ENCODE measurements around the gene PRR16. TPM values are rescaled to one million over a fixed set of nuclear protein-coding genes. Genes with fewer than 3 reads are reported as not detected.
"Not testable (repeated sequence)": the region's sequence is repeated elsewhere in the genome, so short reads cannot be mapped to it uniquely, and the experiment has no call there.

The PRR16 gene
- total and polyA plus RNA-seq, 2 experiments from 2014 or later = 32.5 to 68.8 TPM

DNA sequence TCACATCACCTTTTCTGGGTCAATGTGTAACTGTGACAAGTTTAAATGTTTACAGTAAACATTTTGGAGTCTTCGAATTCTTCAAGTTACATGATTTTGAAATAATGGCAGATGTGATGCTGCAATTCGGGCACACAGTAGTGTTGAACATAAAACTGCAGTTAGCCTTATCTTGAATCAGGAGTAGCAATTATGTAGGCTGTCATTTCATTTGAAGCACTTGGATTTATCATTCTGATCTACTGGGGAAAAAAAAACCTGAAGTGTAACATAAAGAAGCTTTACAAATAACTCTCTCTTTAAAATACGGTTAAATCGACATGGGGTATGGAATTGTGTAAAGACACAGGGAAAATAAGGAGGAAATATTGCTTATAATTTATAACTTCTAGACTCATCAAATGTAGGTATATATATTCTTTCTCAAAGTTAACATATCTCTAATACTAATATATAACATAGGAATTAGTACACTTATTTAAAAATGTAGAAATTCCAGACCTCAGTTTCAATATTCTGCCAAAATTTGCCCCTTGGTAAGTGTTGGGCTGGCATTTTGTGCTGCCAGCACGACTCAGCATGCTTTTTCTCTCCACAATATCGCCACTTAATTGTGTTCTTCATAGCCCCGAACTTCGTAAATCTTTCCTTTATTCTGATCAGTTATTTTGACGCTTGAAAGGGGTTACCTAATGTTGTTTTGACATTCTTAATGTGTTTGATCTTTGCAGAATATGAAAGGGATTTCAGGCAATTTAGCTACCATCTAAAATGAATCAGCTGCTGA lies 226.7 kb downstream of the PRR16 start:
- Histone ChIP-seq H2AFZ (no peak overlapping the region), H4K20me1 (ENCODE audit: insufficient read depth) (no peaks in the 10 kb centered on the region), H3K36me3 (ENCODE audit: low read depth) (no peaks in the 10 kb centered on the region), H3K27ac (no peak overlapping the region), H3K4me2 (ENCODE audit: unreplicated experiment) (no peak overlapping the region), H3K9ac (no peak overlapping the region), H3K4me1 (ENCODE audit: insufficient read depth) (no peaks in the 10 kb centered on the region), H3K4me3 (no peak overlapping the region), H3K27me3 (replicated peaks; ENCODE audit: insufficient read depth) (no peaks in the 10 kb centered on the region), H3F3A (ENCODE audit: insufficient read depth) (no peaks in the 10 kb centered on the region), H3K79me2 (ENCODE audit: insufficient read depth) (peaks cover 6% of the 10 kb centered on the region; the same call in 1 of the 2 replicates), H3K9me3 (ENCODE audit: low read depth) (no peaks in the 10 kb centered on the region), H3K9me2 (ENCODE audit: insufficient read depth) (no peaks in the 10 kb centered on the region)
- in situ Hi-C loops (cut with MboI) = no loop called here
- TF ChIP-seq EZH2phosphoT487 (IDR thresholded peaks at IDR 0.05; ENCODE audit: insufficient read depth, low read depth) (no peak), EZH2 (IDR thresholded peaks at IDR 0.05; ENCODE audit: insufficient read depth, poor library complexity, severe bottlenecking) (no peak)
- DNase-seq = no peak
- 86 to 87% methylated on average over 9 of the region's 9 CpGs for WGBS, 2 experiments (ENCODE audit: low coverage in 1 of 2, low lambda C conversion rate in 2 of 2, missing lambda C conversion rate in 2 of 2)

DNA sequence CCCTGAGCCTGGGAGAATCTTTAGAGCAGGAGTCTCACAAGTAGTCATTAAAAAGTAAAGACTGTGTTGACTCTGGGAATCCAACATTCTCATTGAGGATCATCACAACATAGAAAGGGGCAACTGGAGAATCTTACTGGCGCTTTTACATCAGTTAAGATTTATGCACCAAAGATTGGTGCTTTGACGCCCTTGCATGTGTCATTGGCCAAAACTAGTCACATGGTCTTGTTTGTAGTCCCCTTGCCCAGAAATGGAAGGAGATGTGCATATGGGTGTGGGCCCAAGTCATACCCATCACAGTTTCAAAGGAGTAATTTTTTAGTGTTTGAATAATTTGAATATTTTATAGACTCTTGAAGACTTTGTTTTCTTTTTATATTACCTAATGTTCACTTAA lies 228.2 kb downstream of the PRR16 start:
- H3K27me3 ChIP-seq (replicated peaks; ENCODE audit: insufficient read depth) = no peaks in the 10 kb centered on the region
- no peaks in the 10 kb centered on the region for H4K20me1 ChIP-seq (ENCODE audit: insufficient read depth)
- no peak for TF ChIP-seq EZH2phosphoT487 (IDR thresholded peaks at IDR 0.05; ENCODE audit: insufficient read depth, low read depth)
- TF ChIP-seq EZH2 (IDR thresholded peaks at IDR 0.05; ENCODE audit: insufficient read depth, poor library complexity, severe bottlenecking) = no peak
- 0 out of 2 replicates have a peak, but pooled peaks cover 3% of the 10 kb centered on the region for H3K4me1 ChIP-seq (ENCODE audit: insufficient read depth)
- no peaks in the 10 kb centered on the region for H3K36me3 ChIP-seq (ENCODE audit: low read depth)
- 83 to 91% methylated on average over 2 of the region's 2 CpGs for WGBS, 2 experiments (ENCODE audit: low coverage in 1 of 2, low lambda C conversion rate in 2 of 2, missing lambda C conversion rate in 2 of 2)
- H3K9me2 ChIP-seq (ENCODE audit: insufficient read depth) = no peaks in the 10 kb centered on the region
- H3K9me3 ChIP-seq (ENCODE audit: low read depth) = no peaks in the 10 kb centered on the region
- H3K9ac ChIP-seq = no peak overlapping the region
- no peak overlapping the region for H3K27ac ChIP-seq
- no peak overlapping the region for H2AFZ ChIP-seq
- no peak overlapping the region for H3K4me2 ChIP-seq (ENCODE audit: unreplicated experiment)
- no peak for DNase-seq
- H3K79me2 ChIP-seq (ENCODE audit: insufficient read depth) = no peaks in the 10 kb centered on the region
- H3F3A ChIP-seq (ENCODE audit: insufficient read depth) = no peaks in the 10 kb centered on the region
- in situ Hi-C loops (cut with MboI) = no loop called here
- no peak overlapping the region for H3K4me3 ChIP-seq

DNA sequence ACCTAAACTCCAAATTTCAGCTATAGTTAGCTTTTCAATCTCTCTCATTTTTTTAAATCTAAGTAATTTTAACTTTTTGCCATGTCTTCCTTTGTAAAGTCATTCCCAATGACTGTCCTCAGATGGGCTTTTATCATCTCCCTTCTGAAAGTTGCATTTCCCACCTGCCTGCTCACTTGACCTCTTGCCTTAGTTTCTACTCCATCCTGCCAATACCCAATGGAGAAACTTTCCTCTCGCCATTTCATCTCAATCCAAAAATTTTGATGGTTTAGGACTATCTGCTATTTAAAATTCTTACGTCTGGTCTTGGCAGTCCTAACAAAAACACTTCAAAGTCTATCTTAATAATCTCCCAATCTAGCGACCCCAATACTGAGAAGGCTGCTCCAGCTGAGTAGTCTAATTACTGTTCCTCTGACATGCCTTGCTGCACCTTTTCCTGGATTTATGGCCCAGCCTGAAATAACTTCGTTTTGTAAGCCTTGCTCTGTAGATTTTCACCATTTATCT lies 231.3 kb downstream of the PRR16 start:
- WGBS, 2 experiments (ENCODE audit: low coverage in 1 of 2, low lambda C conversion rate in 2 of 2, missing lambda C conversion rate in 2 of 2) = 87 to 94% methylated on average over 4 of the region's 4 CpGs
- no peak overlapping the region for H3K27ac ChIP-seq
- DNase-seq = no peak
- H3K79me2 ChIP-seq (ENCODE audit: insufficient read depth) = no peaks in the 10 kb centered on the region
- in situ Hi-C loops (cut with MboI) = no loop called here
- H3K27me3 ChIP-seq (replicated peaks; ENCODE audit: insufficient read depth) = no peaks in the 10 kb centered on the region
- no peaks in the 10 kb centered on the region for H3K9me2 ChIP-seq (ENCODE audit: insufficient read depth)
- H3K9me3 ChIP-seq (ENCODE audit: low read depth) = no peaks in the 10 kb centered on the region
- no peaks in the 10 kb centered on the region for H3K36me3 ChIP-seq (ENCODE audit: low read depth)
- no peak overlapping the region for H3K4me3 ChIP-seq
- 0 out of 2 replicates have a peak, but pooled peaks cover 3% of the 10 kb centered on the region for H3K4me1 ChIP-seq (ENCODE audit: insufficient read depth)
- no peaks in the 10 kb centered on the region for H4K20me1 ChIP-seq (ENCODE audit: insufficient read depth)
- no peak for TF ChIP-seq EZH2phosphoT487 (IDR thresholded peaks at IDR 0.05; ENCODE audit: insufficient read depth, low read depth)
- TF ChIP-seq EZH2 (IDR thresholded peaks at IDR 0.05; ENCODE audit: insufficient read depth, poor library complexity, severe bottlenecking) = no peak
- no peak overlapping the region for H3K9ac ChIP-seq
- no peak overlapping the region for H3K4me2 ChIP-seq (ENCODE audit: unreplicated experiment)
- no peak overlapping the region for H2AFZ ChIP-seq
- H3F3A ChIP-seq (ENCODE audit: insufficient read depth) = no peaks in the 10 kb centered on the region

DNA sequence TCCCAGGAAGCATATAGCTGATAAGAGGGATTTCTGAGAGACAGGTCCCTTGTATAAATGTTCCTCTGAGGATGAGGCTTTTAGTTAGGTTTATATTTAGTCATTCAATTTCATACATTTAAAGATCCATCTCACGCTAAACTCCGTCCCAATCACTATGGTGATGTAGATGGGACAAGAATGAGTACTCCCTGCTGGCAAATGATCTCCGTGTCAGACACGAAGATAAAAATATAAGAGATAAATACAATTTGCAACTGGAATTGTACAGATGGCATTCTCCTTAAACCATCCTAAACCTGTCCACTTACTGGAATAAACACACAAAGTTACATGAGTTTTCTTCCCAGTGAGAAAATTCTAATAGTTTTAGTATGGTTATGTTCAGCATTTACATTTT lies 233.0 kb downstream of the PRR16 start:
- no peaks in the 10 kb centered on the region for H3F3A ChIP-seq (ENCODE audit: insufficient read depth)
- 0 out of 2 replicates have a peak, but pooled peaks cover 3% of the 10 kb centered on the region for H3K4me1 ChIP-seq (ENCODE audit: insufficient read depth)
- H3K79me2 ChIP-seq (ENCODE audit: insufficient read depth) = no peaks in the 10 kb centered on the region
- no peak overlapping the region for H2AFZ ChIP-seq
- no peaks in the 10 kb centered on the region for H3K9me2 ChIP-seq (ENCODE audit: insufficient read depth)
- TF ChIP-seq EZH2 (IDR thresholded peaks at IDR 0.05; ENCODE audit: insufficient read depth, poor library complexity, severe bottlenecking) (no peak), EZH2phosphoT487 (IDR thresholded peaks at IDR 0.05; ENCODE audit: insufficient read depth, low read depth) (no peak)
- H4K20me1 ChIP-seq (ENCODE audit: insufficient read depth) = no peaks in the 10 kb centered on the region
- H3K9me3 ChIP-seq (ENCODE audit: low read depth) = no peaks in the 10 kb centered on the region
- H3K4me3 ChIP-seq = no peak overlapping the region
- in situ Hi-C loops (cut with MboI) = no loop called here
- no peaks in the 10 kb centered on the region for H3K27me3 ChIP-seq (replicated peaks; ENCODE audit: insufficient read depth)
- no peak overlapping the region for H3K4me2 ChIP-seq (ENCODE audit: unreplicated experiment)
- no peak overlapping the region for H3K27ac ChIP-seq
- no peak for DNase-seq
- no peaks in the 10 kb centered on the region for H3K36me3 ChIP-seq (ENCODE audit: low read depth)
- H3K9ac ChIP-seq = no peak overlapping the region
- WGBS, 2 experiments (ENCODE audit: low coverage in 1 of 2, low lambda C conversion rate in 2 of 2, missing lambda C conversion rate in 2 of 2) = 85 to 94% methylated on average over 4 of the region's 4 CpGs

DNA sequence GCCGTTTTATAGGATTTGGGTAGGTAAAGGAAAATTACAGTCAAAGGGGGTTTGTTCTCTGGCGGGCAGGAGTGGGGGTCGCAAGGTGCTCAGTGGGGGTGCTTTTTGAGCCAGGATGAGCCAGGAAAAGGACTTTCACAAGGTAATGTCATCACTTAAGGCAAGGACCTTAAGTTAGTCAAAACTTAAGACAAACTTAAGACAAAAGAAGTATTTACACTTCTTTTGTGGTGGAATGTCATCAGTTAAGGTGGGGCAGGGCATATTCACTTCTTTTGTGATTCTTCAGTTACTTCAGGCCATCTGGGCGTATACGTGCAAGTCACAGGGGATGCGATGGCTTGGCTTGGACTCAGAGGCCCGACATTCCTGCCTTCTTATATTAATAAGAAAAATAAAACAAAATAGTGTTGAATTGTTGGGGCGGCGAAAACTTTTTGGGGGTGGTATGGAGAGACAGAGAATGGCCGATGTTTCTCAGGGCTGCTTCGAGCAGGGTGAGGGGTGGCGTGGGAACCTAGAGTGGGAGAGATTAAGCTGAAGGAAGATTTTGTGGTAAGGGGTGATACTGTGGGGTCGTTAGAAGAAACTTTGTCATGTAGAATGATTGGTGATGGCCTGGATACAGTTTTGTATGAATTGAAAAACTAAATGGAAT lies 233.7 kb downstream of the PRR16 start:
- H3F3A ChIP-seq (ENCODE audit: insufficient read depth); H3K9ac ChIP-seq; H3K4me1 ChIP-seq (ENCODE audit: insufficient read depth); H3K27ac ChIP-seq; H3K79me2 ChIP-seq (ENCODE audit: insufficient read depth); H3K9me2 ChIP-seq (ENCODE audit: insufficient read depth); H3K4me3 ChIP-seq; in situ Hi-C loops (cut with MboI); H3K27me3 ChIP-seq (replicated peaks; ENCODE audit: insufficient read depth); H3K4me2 ChIP-seq (ENCODE audit: unreplicated experiment); H4K20me1 ChIP-seq (ENCODE audit: insufficient read depth); DNase-seq; H2AFZ ChIP-seq; H3K36me3 ChIP-seq (ENCODE audit: low read depth); H3K9me3 ChIP-seq (ENCODE audit: low read depth): not testable (repeated sequence)
- 82% methylated on average over 10 to 13 of the region's 13 CpGs for WGBS, 2 experiments (ENCODE audit: low coverage in 1 of 2, low lambda C conversion rate in 2 of 2, missing lambda C conversion rate in 2 of 2)

DNA sequence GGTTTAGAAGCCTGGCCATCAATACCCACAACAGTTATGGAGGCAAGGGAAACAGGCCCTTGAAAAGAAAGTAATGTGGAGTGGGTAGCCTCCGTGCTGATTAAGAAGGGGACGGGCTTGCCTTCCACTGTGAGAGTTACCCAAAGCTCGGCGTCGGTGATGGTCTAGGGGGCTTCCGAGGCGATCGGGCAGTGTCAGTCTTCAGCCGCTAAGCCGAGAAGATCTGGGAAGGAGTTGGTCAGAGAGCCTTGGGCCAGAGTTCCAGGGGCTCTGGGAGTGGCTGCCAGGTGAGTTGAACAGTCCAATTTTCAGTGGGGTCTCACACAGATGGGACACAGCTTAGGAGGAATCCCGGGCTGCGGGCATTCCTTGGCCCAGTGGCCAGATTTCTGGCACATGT lies 236.6 kb downstream of the PRR16 start:
- H3K9me3 ChIP-seq (ENCODE audit: low read depth); H3K4me2 ChIP-seq (ENCODE audit: unreplicated experiment); H3K27me3 ChIP-seq (replicated peaks; ENCODE audit: insufficient read depth); H4K20me1 ChIP-seq (ENCODE audit: insufficient read depth); H3K4me3 ChIP-seq; H3K27ac ChIP-seq; DNase-seq; in situ Hi-C loops (cut with MboI); H3K36me3 ChIP-seq (ENCODE audit: low read depth); H2AFZ ChIP-seq; H3K9me2 ChIP-seq (ENCODE audit: insufficient read depth); H3F3A ChIP-seq (ENCODE audit: insufficient read depth); H3K9ac ChIP-seq; H3K79me2 ChIP-seq (ENCODE audit: insufficient read depth); H3K4me1 ChIP-seq (ENCODE audit: insufficient read depth): not testable (repeated sequence)
- WGBS, 2 experiments (ENCODE audit: low coverage in 1 of 2, low lambda C conversion rate in 2 of 2, missing lambda C conversion rate in 2 of 2) = 90 to 95% methylated on average over 11 to 12 of the region's 12 CpGs
